Kidney epithelial cell (primary cell): ENCODE results near the gene KRTAP10-12. TPM values are rescaled to one million over a fixed set of nuclear protein-coding genes. Genes with fewer than 3 reads are reported as not detected.

Source experiments
- DNase-seq: peaks from one replicate; pipeline ENCODE4 v3.0.0-alpha.2; 2010; ENCODE audit warnings: low read depth
- H3K27me3 ChIP-seq: 2 replicates; pipeline ENCODE4 v1.6.0; 2011; ENCODE audit warnings: low read length; ENCODE audit not compliant: control insufficient read depth, insufficient read depth
- H3K36me3 ChIP-seq: 2 replicates; pipeline ENCODE4 v1.5.1; 2011; ENCODE audit warnings: low read length; ENCODE audit not compliant: control insufficient read depth, insufficient read depth
- H3K4me3 ChIP-seq: 2 replicates; pipeline ENCODE4 v1.5.1; 2011; ENCODE audit warnings: low read depth, mild to moderate bottlenecking, control low read depth, low read length
- total RNA-seq: library from RNA; depleted of rRNA; stranded (reverse); fragments of >200 nt; gene quantifications from 2 replicates; pipeline ENCODE4 v1.2.3, GENCODE V29; 2015
- TF ChIP-seq, protein P1 (sequence below): IDR thresholded peaks from 2 replicates; pipeline ENCODE4 v1.5.1; 2011; ENCODE audit warnings: mild to moderate bottlenecking, moderate library complexity, low read length, control low read depth, inconsistent platforms; ENCODE audit not compliant: insufficient read depth, poor library complexity, severe bottlenecking

Gene KRTAP10-12
- total RNA-seq, 1 donor from 2014 or later = not detected

DNA sequence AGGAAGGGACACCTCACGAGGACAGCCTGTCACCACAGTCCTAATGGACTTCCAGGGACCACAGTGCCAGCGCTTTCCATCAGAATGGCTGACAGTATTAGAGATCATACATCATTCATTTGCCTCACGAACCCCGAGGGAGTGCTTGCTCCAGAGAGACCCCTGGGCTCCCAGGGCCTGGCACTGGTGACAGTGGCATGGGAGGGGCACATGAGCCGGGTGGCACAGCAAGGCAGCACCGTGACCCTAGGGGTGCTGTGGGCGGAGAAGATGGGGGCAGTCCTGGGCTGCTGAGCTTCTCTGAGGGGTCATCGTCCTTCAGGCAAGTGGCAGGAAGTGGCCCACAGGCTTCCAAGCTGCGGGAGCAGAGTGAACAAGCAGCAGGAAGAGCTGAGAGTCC lies 30.8 kb downstream of the KRTAP10-12 start:
- peaks cover 24% of the 10 kb centered on the region for H3K27me3 ChIP-seq
- H3K36me3 ChIP-seq = no peaks in the 10 kb centered on the region
- TF ChIP-seq, protein P1, sequence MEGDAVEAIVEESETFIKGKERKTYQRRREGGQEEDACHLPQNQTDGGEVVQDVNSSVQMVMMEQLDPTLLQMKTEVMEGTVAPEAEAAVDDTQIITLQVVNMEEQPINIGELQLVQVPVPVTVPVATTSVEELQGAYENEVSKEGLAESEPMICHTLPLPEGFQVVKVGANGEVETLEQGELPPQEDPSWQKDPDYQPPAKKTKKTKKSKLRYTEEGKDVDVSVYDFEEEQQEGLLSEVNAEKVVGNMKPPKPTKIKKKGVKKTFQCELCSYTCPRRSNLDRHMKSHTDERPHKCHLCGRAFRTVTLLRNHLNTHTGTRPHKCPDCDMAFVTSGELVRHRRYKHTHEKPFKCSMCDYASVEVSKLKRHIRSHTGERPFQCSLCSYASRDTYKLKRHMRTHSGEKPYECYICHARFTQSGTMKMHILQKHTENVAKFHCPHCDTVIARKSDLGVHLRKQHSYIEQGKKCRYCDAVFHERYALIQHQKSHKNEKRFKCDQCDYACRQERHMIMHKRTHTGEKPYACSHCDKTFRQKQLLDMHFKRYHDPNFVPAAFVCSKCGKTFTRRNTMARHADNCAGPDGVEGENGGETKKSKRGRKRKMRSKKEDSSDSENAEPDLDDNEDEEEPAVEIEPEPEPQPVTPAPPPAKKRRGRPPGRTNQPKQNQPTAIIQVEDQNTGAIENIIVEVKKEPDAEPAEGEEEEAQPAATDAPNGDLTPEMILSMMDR = no peak
- no peak overlapping the region for H3K4me3 ChIP-seq
- no peak for DNase-seq

GRCh38 chr21:44728716-44729115 lies 31.7 kb downstream of the KRTAP10-12 start:
- no peak for DNase-seq
- TF ChIP-seq, protein P1 = no peak
- Histone ChIP-seq H3K4me3 (no peak overlapping the region), H3K36me3 (no peaks in the 10 kb centered on the region), H3K27me3 (peaks cover 16% of the 10 kb centered on the region)

GRCh38 chr21:44729336-44730027 lies 32.5 kb downstream of the KRTAP10-12 start:
- no peak for DNase-seq
- H3K27me3 ChIP-seq = peaks cover 10% of the 10 kb centered on the region
- H3K4me3 ChIP-seq = no peak overlapping the region
- TF ChIP-seq, protein P1 = no peak
- no peaks in the 10 kb centered on the region for H3K36me3 ChIP-seq

GRCh38 chr21:44730028-44730395 lies 33.0 kb downstream of the KRTAP10-12 start:
- Histone ChIP-seq H3K36me3 (no peaks in the 10 kb centered on the region), H3K4me3 (no peak overlapping the region), H3K27me3 (peaks cover 7% of the 10 kb centered on the region)
- DNase-seq = no peak
- TF ChIP-seq, protein P1 = no peak

DNA sequence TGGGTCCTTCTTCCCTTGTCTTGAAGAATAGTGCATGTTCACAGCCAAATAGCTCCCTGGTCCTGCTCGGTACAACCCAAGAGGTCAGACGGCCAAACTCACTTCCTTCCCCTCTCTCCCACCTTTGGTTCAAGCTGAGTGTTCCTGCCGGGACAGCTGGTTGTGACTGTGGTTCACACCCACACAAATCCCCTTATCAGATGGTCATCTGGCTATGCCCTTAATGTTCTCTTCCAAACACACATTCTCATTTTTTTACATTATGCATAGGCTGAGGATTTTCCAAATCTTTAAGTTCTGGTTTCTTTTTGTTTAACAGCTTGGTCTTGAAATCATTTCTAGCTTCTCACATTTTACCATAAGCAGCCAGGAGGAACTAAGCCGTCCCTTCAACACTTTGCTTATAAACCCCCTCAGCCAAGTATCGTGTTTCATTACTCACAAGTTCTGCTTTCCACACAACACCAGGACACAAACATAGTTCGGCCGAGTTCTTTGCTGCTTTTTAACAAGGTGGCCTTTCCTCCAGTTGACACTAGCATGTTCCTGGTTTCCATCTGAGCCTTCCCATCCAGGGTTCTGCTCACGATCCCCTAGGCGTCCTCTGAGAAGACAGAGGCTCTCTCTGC lies 34.1 kb downstream of the KRTAP10-12 start:
- no peaks in the 10 kb centered on the region for H3K36me3 ChIP-seq
- no peak overlapping the region for H3K4me3 ChIP-seq
- no peaks in the 10 kb centered on the region for H3K27me3 ChIP-seq
- TF ChIP-seq, protein P1 = no peak
- DNase-seq = no peak
